Panc1 (cell line): ENCODE measurements around the gene FMN2. TPM values are rescaled to one million over a fixed set of nuclear protein-coding genes. Genes with fewer than 3 reads are reported as not detected.

Experiments
- ATAC-seq: fragments of 200-7000 bp; cut with Tn5 transposase; 2 replicates; pipeline ENCODE4 v1.9.1; 2020; ENCODE audit warnings: mild to moderate bottlenecking, moderate library complexity
- BruUV-seq: library from RNA; stranded (reverse); fragments of 400-500 nt; replicated peaks from 2 replicates; lab custom pipeline; 2021; lab: Mats Ljungman, UMichigan
- CTCF ChIA-PET: fragments of 300-600 bp; sonication (Branson Sonifier 250); formaldehyde crosslinking; loops from one replicate; lab custom pipeline; 2022; ENCODE audit warnings: antibody characterized with exemption; lab: Charles Lee
- POLR2A ChIA-PET: fragments of 300-600 bp; sonication (Branson Sonifier 250); formaldehyde crosslinking; loops from one replicate; lab custom pipeline; 2022; ENCODE audit warnings: antibody characterized with exemption; lab: Charles Lee
- DNase-seq: peaks from one replicate; pipeline ENCODE4 v3.0.0-alpha.2; 2010; ENCODE audit warnings: low read depth, low spot score
- H3K27ac ChIP-seq: 2 replicates; pipeline ENCODE4 v1.5.1; 2011; ENCODE audit warnings: mild to moderate bottlenecking, low read length, inconsistent platforms
- H3K27me3 ChIP-seq: fragments of 200-500 bp; sonication (Bioruptor generic); 2 replicates; pipeline ENCODE4 v1.6.0; 2014; ENCODE audit warnings: low read length, inconsistent platforms; ENCODE audit not compliant: control insufficient read depth, insufficient read depth
- H3K36me3 ChIP-seq: fragments of 200-500 bp; sonication (Bioruptor generic); 2 replicates; pipeline ENCODE4 v1.5.1; 2014; ENCODE audit warnings: inconsistent platforms, mild to moderate bottlenecking, low read length, moderate library complexity; ENCODE audit not compliant: control insufficient read depth, insufficient read depth
- H3K4me1 ChIP-seq: 2 replicates; pipeline ENCODE4 v1.5.1; 2011; ENCODE audit warnings: inconsistent platforms, mild to moderate bottlenecking, low read length, moderate library complexity; ENCODE audit not compliant: control insufficient read depth, insufficient read depth
- H3K4me3 ChIP-seq, 2 experiments: 2 replicates each; pipeline ENCODE4 v1.5.1; 2011 to 2012; ENCODE audit warnings: low read depth in 2 of 2, low read length in 2 of 2, mild to moderate bottlenecking in 2 of 2, inconsistent platforms in 1 of 2, moderate library complexity in 1 of 2
- H3K9me3 ChIP-seq: fragments of 200-500 bp; sonication (Bioruptor generic); 2 replicates; pipeline ENCODE4 v1.5.1; 2014; ENCODE audit warnings: low read depth, mild to moderate bottlenecking, inconsistent platforms, low read length, moderate library complexity; ENCODE audit not compliant: control insufficient read depth, insufficient read depth
- POLR2AphosphoS5 ChIP-seq: IDR thresholded peaks from 2 replicates; pipeline ENCODE4 v1.6.1; 2012; ENCODE audit warnings: mild to moderate bottlenecking, low read depth, low read length, moderate library complexity
- SIN3A ChIP-seq: IDR thresholded peaks from 2 replicates; pipeline ENCODE4 v1.6.1; 2012; ENCODE audit warnings: low read depth, mild to moderate bottlenecking, low read length, moderate library complexity, borderline replicate concordance; ENCODE audit not compliant: insufficient read depth
- TCF7L2 ChIP-seq: IDR thresholded peaks from 2 replicates; pipeline ENCODE4 v1.6.1; 2011; ENCODE audit warnings: mild to moderate bottlenecking, low read depth, low read length, inconsistent platforms
- in situ Hi-C: cut with HindIII; loops from 2 replicates; pipeline ENCODE4 v1.10.0; 2016; ENCODE audit warnings: low sequenced_read_pairs, low pct_unique_long_range_greater_than_20kb
- intact Hi-C: fragments of 100-400 bp; cut with micrococcal nuclease; formaldehyde crosslinking; loops from one replicate; pipeline ENCODE4 v1.10.0; 2022; ENCODE audit not compliant: unreplicated experiment
- total RNA-seq: library from RNA; stranded (reverse); gene quantifications from one replicate; pipeline ENCODE4 v1.2.1, GENCODE V29; 2021; ENCODE audit not compliant: unreplicated experiment
- TF ChIP-seq, protein P1 (sequence below), 2 experiments: IDR thresholded peaks; 2 replicates each; pipeline ENCODE4 v1.6.1; 2011 to 2012; ENCODE audit warnings: low read depth in 2 of 2, control low read depth in 1 of 2, low read length in 1 of 2, mild to moderate bottlenecking in 1 of 2, moderate library complexity in 1 of 2; ENCODE audit not compliant: insufficient read depth in 1 of 2
- TF ChIP-seq, protein P2 (sequence below): fragments of 450-650 bp; IDR thresholded peaks from 2 replicates; pipeline ENCODE4 v1.5.1; 2017; ENCODE audit warnings: mild to moderate bottlenecking

The FMN2 gene
- total RNA-seq, 1 experiment from 2014 or later = 1.9 TPM

DNA sequence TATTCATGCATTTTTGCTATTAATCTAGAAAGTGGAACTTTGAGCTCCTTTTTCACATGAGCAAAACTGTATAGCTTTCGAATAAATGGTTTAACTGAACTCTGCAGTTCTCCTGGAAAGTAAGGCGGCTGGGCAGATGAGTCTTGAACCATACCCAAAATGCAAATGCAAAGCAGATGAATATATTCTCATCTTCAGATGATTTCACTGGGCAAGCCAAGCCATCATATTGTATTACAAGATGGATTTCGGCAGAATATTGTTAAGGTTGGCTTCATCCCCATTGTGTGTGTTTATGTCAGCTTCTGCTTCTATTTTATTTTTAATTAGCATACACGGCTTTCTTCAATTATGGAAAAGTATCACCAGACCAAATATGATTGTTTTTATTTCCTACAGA lies 310.6 kb downstream of the FMN2 start:
- ATAC-seq = no peak
- ChIA-PET POLR2A (interaction anchor here (0.6 kb wide), 1 partner anchor 141 kb away, joined by 3 read pairs; no protein-coding TSS in a partner anchor), CTCF (no interaction called here)
- intact Hi-C loops = no loop called here
- Histone ChIP-seq H3K27ac (no peak overlapping the region), H3K9me3 (no peaks in the 10 kb centered on the region), H3K36me3 (no peaks in the 10 kb centered on the region), H3K4me3 (no peak overlapping the region), H3K27me3 (no peaks in the 10 kb centered on the region), H3K4me1 (no peaks in the 10 kb centered on the region)
- no TSS peak for BruUV-seq
- no peak for TF ChIP-seq SIN3A
- TF ChIP-seq, protein P1, sequence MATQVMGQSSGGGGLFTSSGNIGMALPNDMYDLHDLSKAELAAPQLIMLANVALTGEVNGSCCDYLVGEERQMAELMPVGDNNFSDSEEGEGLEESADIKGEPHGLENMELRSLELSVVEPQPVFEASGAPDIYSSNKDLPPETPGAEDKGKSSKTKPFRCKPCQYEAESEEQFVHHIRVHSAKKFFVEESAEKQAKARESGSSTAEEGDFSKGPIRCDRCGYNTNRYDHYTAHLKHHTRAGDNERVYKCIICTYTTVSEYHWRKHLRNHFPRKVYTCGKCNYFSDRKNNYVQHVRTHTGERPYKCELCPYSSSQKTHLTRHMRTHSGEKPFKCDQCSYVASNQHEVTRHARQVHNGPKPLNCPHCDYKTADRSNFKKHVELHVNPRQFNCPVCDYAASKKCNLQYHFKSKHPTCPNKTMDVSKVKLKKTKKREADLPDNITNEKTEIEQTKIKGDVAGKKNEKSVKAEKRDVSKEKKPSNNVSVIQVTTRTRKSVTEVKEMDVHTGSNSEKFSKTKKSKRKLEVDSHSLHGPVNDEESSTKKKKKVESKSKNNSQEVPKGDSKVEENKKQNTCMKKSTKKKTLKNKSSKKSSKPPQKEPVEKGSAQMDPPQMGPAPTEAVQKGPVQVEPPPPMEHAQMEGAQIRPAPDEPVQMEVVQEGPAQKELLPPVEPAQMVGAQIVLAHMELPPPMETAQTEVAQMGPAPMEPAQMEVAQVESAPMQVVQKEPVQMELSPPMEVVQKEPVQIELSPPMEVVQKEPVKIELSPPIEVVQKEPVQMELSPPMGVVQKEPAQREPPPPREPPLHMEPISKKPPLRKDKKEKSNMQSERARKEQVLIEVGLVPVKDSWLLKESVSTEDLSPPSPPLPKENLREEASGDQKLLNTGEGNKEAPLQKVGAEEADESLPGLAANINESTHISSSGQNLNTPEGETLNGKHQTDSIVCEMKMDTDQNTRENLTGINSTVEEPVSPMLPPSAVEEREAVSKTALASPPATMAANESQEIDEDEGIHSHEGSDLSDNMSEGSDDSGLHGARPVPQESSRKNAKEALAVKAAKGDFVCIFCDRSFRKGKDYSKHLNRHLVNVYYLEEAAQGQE (IDR thresholded peaks at IDR 0.05; ENCODE audit: insufficient read depth in 1 of 2, low read depth in 2 of 2, low read length in 1 of 2) = no peak
- TF ChIP-seq, protein P2, sequence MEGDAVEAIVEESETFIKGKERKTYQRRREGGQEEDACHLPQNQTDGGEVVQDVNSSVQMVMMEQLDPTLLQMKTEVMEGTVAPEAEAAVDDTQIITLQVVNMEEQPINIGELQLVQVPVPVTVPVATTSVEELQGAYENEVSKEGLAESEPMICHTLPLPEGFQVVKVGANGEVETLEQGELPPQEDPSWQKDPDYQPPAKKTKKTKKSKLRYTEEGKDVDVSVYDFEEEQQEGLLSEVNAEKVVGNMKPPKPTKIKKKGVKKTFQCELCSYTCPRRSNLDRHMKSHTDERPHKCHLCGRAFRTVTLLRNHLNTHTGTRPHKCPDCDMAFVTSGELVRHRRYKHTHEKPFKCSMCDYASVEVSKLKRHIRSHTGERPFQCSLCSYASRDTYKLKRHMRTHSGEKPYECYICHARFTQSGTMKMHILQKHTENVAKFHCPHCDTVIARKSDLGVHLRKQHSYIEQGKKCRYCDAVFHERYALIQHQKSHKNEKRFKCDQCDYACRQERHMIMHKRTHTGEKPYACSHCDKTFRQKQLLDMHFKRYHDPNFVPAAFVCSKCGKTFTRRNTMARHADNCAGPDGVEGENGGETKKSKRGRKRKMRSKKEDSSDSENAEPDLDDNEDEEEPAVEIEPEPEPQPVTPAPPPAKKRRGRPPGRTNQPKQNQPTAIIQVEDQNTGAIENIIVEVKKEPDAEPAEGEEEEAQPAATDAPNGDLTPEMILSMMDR = no peak
- no peak for TF ChIP-seq TCF7L2
- TF ChIP-seq POLR2AphosphoS5 = no peak
- no peak for DNase-seq
- in situ Hi-C loops = no loop called here

DNA sequence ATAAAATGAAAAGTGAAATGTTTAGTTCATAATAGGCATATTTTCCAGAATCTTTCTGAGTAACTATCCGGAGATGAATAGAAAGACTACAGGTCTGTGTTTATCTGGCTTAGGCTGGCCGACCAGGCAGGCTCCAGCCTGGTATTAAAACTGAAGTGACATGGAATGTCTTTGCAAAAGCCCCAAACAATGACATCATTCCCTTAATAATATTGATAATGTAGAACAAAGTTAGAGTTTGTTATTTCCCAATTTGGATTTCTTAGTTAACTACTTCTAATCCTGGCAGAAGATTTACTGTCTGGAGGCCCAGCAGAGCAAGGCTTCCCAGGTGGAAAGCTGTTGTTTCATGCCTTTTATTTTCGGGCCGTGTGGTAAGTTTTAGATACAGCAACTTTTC lies 312.6 kb downstream of the FMN2 start:
- BruUV-seq = no TSS peak
- Histone ChIP-seq H3K27ac (no peak overlapping the region), H3K4me1 (no peaks in the 10 kb centered on the region), H3K4me3 (no peak overlapping the region), H3K27me3 (no peaks in the 10 kb centered on the region), H3K9me3 (no peaks in the 10 kb centered on the region), H3K36me3 (no peaks in the 10 kb centered on the region; the same call in 1 of the 2 replicates)
- ChIA-PET POLR2A (no interaction called here), CTCF (no interaction called here)
- intact Hi-C loops (no loop called here), in situ Hi-C loops (no loop called here)
- DNase-seq (no peak), ATAC-seq (no peak)
- TF ChIP-seq POLR2AphosphoS5 (no peak), SIN3A (no peak), TCF7L2 (no peak)
- TF ChIP-seq, protein P2 = no peak
- TF ChIP-seq, protein P1 (IDR thresholded peaks at IDR 0.05; ENCODE audit: insufficient read depth in 1 of 2, low read depth in 2 of 2, low read length in 1 of 2) = no peak
